Endothelial cell of umbilical vein (primary cell): Measurements from ENCODE around the gene CRKL.

Experiments
- CTCF ChIP-seq, 2 donors: IDR thresholded peaks; 1 replicate in 1 of 2; 2 replicates in 1 of 2; pipeline ENCODE4 v1.5.1; 2011; ENCODE audit warnings: low read length in 2 of 2, mild to moderate bottlenecking in 2 of 2, moderate library complexity in 2 of 2, control low read depth in 1 of 2, inconsistent platforms in 1 of 2, low read depth in 1 of 2; ENCODE audit not compliant: insufficient read depth in 1 of 2; ENCODE audit errors: extremely low read depth in 1 of 2
- EZH2 ChIP-seq: IDR thresholded peaks from 2 replicates; pipeline ENCODE4 v1.6.1; 2012; ENCODE audit warnings: borderline replicate concordance, low read depth, mild to moderate bottlenecking, moderate library complexity, low read length, inconsistent platforms; ENCODE audit not compliant: severe bottlenecking
- GATA2 ChIP-seq: IDR thresholded peaks from 2 replicates; pipeline ENCODE4 v1.7.0; 2011; ENCODE audit warnings: low read depth, mild to moderate bottlenecking, moderate library complexity, mixed read lengths, low read length; ENCODE audit not compliant: insufficient read length, insufficient read depth
- JUN ChIP-seq: IDR thresholded peaks from 2 replicates; pipeline ENCODE4 v1.6.1; 2011; ENCODE audit warnings: borderline replicate concordance, low read depth; ENCODE audit not compliant: insufficient read length, insufficient read depth
- MAX ChIP-seq: IDR thresholded peaks from 2 replicates; pipeline ENCODE4 v1.6.1; 2011; ENCODE audit not compliant: insufficient read depth, insufficient read length
- POLR2A ChIP-seq: IDR thresholded peaks from 2 replicates; pipeline ENCODE4 v1.6.1; 2012; ENCODE audit warnings: low read depth, mild to moderate bottlenecking, control low read depth, low read length
- POLR2AphosphoS5 ChIP-seq: IDR thresholded peaks from 2 replicates; pipeline ENCODE4 v1.6.1; 2012; ENCODE audit warnings: low read depth, mild to moderate bottlenecking, control low read depth, low read length, moderate library complexity; ENCODE audit not compliant: insufficient read depth

GRCh38 chr22:20906387-20906767 is 10.8 kb upstream of the CRKL start:
- no peak for TF ChIP-seq CTCF (IDR thresholded peaks at IDR 0.05; ENCODE audit: extremely low read depth in 1 of 2, insufficient read depth in 1 of 2, low read depth in 1 of 2, low read length in 2 of 2)
- TF ChIP-seq GATA2 = no peak
- TF ChIP-seq EZH2 = no peak
- no peak for TF ChIP-seq MAX
- no peak for TF ChIP-seq POLR2A
- TF ChIP-seq POLR2AphosphoS5 = no peak
- no peak for TF ChIP-seq JUN
